NOMO-1 (cell line): ENCODE data around the gene FBXO38.
"Not testable (repeated sequence)": the region's sequence is repeated elsewhere in the genome, so short reads cannot be mapped to it uniquely, and the experiment has no call there.

Experiments
- DNase-seq, 2 experiments: peaks; one replicate each; lab custom pipeline; 2025; ENCODE audit not compliant: unreplicated experiment in 2 of 2; lab: John Stamatoyannopoulos, UW

Gene FBXO38

DNA sequence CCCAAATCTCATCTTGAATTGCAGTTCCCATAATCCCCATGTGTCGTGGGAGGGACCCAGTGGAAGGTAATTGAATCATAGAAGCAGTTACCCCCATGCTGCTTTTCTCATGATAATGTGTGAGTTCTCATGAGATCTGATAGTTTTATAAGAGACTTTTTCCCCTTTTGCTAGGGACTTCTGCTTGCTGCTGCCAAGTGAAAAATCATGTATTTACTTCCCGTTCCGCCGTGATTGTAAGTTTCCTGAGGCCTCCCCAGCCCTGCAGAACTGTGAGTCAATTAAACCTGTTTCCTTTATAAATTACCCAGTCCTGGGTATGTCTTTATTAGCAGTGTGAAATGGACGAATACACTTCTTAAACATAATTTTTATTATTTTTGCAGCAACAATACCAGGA is 85.0 kb downstream of the FBXO38 start:
- DNase-seq, result not testable (repeated sequence)

DNA sequence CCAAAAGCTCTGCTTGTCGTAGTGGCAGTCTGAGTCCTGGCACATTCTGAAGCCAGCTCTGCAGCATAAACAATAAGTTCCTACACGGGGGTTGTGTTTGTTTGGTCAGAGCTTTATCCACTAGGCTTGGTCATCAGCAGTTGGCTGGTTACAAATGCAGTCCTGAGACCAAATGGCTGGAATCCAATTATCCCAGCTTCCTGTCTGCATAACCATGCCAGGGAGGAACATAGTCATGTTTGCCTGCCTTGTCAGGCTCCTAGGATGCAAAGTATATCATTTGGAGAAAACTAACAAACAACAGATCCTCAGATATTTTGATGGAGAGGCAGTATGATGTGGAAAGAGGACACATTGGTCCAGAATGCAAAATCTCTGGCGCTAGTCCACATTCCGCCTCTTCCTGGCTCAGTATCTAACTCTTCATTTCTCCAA is 85.8 kb downstream of the FBXO38 start:
- DNase-seq, result no peak

DNA sequence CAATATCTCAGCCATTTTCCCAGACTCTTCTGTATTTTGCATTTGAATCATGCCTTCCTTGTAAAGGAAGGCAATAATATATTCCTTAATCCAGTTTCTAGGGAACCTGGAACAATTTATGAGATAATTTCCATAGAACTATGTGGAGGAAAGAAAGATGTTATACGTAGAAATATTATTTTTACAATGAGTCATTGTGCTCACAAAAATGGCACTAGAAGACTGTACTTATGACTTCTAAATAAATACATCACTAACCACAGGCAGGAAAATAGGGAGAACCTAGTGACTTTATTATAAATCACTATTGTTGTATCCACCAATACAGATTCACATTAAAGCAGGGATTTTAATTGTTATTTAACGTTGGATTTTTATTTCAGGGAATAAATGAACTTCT is 87.6 kb downstream of the FBXO38 start:
- no peak for DNase-seq

DNA sequence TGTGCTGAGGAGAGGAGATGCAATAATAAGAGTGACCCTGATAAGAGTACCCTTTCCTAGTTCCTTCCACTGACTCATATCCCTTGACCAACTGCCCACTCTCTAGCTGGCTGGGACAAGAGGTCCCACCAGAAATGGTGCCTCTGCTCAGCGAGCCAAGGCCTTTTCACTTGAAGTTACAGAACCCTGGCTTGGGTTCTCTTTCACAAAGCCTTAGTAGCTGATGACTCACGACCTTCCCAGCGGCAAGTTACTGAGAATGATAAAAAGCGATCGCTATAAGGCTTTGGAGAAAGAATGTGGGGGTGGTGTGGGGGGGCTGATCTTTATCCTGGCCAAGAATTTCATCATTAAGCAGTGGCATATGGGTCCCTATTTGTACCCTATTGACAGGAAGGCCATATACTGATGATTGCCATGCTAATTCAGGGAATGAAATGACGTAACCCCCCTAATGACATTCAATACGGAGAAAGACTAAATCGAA is 90.3 kb downstream of the FBXO38 start:
- no peak for DNase-seq

DNA sequence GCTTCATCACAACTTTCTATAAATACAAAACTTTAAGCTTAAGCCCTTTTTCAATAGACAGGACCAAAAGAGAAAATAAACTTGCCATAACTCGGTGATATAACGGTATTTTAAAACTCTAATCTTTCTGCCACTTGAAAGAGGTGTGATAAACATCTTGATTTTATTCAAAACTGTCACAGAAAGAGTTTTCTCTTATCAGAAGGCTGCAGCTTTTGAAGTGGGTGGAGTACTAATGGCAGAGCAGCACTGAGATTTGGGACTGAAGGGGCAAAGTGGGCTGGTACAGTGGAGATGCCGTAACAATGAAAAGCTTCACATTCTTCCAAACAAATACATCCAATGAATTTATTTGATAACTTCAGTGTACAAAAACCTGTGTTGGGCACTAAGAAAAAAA is 92.5 kb downstream of the FBXO38 start:
- no peak for DNase-seq

DNA sequence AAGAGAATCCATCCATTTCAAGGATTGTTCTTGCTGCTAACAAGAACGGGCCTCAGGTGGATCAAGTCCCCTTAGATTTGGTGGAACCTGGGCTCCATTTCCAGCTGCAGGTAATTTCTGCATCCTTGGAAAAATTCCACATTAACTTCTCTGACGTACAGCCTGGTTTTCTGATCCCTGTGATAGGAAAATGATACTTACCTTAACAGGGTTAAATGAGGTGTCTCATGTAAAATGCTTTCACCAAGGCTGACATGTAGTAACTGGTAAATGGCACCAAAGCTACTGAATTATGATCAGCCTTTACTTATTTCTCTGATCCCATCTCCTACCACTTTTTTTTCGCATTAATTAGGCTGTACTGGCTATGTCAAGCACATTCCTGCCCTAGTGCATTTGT is 93.7 kb downstream of the FBXO38 start:
- no peak for DNase-seq

DNA sequence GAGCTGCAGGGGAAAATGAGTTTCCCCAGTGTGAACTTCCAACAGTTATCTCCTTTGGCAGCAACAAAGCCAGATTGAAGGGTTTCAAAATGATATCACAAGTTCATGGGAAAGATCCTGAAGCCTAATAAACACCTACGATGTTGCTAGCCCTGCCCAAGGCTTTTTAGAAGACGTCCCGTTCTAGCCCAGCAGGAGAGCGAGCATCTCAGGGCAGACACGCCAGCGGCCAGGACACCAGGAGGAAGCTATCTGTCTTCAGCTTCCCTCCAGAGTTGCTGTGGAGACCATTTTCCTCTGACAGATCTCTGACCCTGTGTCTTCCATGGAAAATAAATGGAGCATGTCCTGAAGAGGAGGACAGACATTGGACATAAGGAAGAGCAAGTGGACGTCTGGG is 98.4 kb downstream of the FBXO38 start:
- DNase-seq, result no peak

DNA sequence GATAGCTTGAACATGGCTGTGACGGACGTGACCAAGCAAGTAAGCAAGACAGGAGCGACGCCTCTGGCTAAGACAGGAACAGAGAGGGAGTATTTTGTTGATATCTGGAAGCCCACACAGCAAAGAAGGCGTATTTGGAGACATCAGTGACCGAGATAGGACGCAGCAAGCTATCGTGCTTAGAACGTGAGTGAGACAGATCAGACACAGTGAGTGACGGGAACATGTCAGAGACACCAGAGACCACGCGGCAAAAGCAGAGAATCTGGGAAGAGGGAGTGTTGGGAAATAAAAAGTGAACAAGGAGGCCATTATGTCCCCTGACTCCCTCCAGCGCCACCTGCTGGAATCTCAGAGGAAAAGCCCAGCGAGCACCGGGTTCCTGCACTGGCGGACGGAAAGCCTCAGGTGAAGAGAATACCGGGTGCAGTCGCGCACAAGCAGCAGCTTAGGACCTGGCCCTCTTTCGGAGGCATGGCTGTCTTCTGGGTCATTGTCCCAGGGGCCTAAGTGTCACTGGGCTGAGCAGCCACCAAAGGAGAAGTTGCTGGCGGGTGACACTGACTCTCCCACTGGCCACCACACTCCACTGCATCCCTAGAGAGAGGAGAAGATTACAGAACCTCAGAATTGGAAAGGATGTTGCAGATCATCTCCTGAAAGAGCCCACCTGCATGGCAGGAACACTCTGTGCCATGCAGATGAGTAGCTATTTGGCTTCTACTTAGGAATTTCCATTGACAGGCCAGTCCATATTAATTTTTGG is 99.1 kb downstream of the FBXO38 start:
- peak in 1 of 2 experiments; percentile 49 for DNase-seq

DNA sequence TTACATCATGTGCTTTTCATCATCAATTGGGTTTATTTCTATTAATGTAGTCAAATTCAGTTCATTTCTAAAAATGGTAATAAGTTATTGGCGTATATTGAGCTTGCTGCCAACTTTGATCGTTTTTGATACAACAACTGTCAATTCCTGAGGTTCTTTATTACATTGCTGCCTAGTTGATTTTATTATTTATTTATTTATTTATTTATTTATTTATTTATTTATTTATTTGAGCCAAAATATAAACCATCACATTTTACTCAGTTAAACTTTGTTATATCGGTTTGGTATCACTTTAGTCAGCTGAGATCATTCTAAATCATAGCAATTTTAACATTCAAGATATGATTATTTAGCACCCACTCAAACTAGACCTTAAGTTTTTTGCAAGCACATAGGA is 100.0 kb downstream of the FBXO38 start:
- no peak for DNase-seq

DNA sequence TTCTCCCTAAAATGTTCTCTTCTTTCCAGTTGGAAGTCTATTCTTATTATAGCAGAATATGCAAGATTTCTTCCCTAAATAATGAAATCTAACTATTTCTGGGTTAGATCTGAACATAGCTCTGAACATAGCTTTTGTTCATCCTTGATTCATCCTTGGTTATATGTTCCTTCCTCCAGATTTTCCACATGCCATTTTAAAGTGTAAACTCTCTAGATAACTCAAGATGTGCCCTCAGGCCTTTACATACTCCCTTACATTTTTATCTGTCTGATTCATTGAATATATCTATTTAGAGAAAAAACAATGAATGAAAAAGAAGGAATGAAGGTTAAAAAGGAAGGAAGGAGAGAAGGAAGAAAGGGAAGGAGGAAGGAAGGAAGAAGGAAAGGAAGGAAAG is 100.9 kb downstream of the FBXO38 start:
- no peak for DNase-seq

DNA sequence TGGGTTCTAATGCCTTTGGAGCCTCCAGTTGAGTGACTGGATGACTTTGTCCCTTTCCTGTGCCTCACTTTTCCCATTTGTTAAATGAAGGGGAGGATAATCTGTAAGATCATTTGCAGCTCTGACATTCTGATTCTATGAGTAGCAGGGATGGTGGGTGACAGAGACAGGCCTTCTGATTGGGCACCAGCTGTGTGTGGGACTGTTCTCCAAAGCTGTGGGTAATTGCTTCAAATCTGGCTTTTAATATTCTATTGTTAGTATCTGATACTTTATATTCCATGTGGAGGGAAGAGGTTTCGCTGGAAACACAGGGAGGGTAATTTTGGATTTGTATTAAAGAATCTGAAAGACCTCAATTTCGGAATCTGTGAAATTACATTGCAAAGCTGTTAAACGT is 102.7 kb downstream of the FBXO38 start:
- no peak for DNase-seq

DNA sequence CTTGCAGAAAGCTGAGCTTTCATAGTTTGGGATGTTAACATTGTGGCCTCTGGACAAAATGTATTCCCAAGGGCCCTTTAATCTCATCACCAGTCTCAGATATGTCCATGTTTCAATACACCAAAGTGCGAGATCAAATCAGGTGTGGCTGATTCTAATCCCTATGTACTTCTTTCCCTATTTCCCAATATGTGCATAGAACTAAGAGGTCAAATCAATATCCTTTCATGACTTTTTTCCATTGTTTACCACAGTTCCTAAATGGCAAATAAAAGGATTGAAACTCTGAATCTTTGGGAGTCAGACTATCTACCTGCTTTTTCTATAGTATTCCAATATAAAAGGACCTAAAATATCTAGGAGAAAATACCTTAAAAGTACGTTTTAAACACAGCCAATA is 105.0 kb downstream of the FBXO38 start:
- DNase-seq, result no peak

DNA sequence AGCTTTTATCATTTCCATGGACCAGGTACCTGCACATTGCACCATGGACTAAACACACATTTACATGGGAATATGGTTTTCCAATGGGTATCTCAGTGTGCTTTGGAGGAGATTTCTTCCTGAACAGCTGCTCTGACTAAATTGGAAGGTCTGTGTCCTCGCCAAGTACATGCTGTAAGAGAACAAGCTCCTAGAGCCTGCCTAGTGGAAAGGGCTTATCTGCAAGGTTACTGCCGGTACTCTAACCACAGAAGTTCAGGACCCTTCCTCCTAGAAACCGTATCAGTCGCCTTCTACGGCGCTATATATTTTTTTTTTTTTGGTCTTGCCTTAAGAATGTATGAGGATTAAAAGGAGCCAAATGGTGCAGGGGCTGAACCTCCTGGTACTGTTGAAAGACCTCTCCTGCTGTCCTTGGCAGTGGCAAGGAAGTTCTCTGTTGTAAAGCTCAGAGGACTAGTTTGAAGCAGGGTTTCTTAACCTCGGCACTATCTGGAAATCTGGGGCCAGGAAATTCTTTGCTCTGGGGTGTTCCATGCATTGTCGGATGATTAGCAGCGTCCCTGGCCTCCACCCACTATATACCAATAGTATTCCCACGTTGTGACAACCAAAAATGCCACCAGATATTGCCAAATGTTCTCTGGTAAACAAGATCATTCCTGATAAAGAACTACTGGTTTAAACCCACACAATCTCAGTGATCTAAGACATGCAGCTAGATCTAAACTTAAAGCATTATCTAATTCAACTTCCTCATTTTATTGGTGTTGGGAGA is 107.4 kb downstream of the FBXO38 start:
- DNase-seq, result no peak

DNA sequence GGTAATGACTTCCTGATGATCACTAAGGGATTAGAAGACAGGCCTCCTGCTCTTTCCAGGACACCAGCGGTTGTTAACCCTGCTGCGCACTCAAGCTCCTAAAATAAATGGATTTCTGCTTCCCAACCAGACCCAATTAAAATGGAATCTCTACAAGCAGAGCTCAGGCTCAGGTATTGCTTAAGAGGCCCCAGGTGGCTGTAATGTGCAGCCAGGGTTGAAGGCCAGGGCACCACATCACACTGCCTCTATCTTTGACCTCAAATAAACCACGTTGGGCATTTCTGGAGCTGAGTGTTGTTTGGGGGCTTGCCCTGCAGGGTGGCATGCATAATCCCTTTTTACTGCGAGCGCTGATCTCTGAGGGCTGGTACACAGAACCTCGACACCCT is 108.0 kb downstream of the FBXO38 start:
- peak in 1 of 2 experiments; percentile 50 for DNase-seq

DNA sequence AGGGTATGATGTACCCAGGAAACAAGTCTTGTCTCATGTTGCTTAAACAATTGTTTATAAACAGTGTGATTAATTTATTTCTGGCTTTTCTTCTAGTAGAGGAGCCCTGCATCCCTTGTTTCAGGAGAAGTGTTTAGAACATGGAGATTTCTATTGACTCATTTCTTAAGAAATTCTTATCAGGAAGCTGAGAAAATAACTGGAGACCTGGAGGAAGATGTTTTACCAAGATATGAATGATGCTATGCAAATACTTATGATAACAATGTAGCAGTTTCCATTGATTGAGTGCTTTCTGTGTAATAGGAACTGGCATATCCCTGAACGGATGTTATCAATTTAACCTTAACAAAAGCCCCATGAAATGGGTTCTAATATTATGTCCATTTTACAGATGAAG is 108.6 kb downstream of the FBXO38 start:
- DNase-seq, result no peak
